GM12801 (cell line): Measurements from ENCODE around the gene LDAF1.

Experiments used
- CTCF ChIP-seq: IDR thresholded peaks from one replicate; pipeline ENCODE4 v1.5.1; 2011; ENCODE audit warnings: control low read depth; ENCODE audit not compliant: insufficient read length; ENCODE audit errors: extremely low read depth

LDAF1 gene

GRCh38 chr16:21167929-21168602 is 9.6 kb downstream of the LDAF1 start:
- no peak for TF ChIP-seq CTCF

- no peak for TF ChIP-seq CTCF
These were observed 10.9 kb downstream of the LDAF1 start for GRCh38 chr16:21169249-21169981.

- TF ChIP-seq CTCF = no peak
These were observed 14.2 kb downstream of the LDAF1 start for GRCh38 chr16:21172650-21173049.

- TF ChIP-seq CTCF = no peak
These were observed 16.9 kb downstream of the LDAF1 start for GRCh38 chr16:21175397-21175796.

GRCh38 chr16:21179126-21179982 is 20.9 kb downstream of the LDAF1 start:
- TF ChIP-seq CTCF = no peak

- no peak for TF ChIP-seq CTCF
These were observed 21.5 kb downstream of the LDAF1 start for GRCh38 chr16:21179983-21180365.

- no peak for TF ChIP-seq CTCF
These were observed 25.5 kb downstream of the LDAF1 start for GRCh38 chr16:21183995-21184394.
